ENCODE data around the gene POLR2H. TPM values are rescaled to one million over a fixed set of nuclear protein-coding genes. Genes with fewer than 3 reads are reported as not detected.

POLR2H gene
- total and polyA plus RNA-seq, 2 of the 4 experiments (the other 2 are of a cell fraction): 47.7 to 130 TPM

DNA sequence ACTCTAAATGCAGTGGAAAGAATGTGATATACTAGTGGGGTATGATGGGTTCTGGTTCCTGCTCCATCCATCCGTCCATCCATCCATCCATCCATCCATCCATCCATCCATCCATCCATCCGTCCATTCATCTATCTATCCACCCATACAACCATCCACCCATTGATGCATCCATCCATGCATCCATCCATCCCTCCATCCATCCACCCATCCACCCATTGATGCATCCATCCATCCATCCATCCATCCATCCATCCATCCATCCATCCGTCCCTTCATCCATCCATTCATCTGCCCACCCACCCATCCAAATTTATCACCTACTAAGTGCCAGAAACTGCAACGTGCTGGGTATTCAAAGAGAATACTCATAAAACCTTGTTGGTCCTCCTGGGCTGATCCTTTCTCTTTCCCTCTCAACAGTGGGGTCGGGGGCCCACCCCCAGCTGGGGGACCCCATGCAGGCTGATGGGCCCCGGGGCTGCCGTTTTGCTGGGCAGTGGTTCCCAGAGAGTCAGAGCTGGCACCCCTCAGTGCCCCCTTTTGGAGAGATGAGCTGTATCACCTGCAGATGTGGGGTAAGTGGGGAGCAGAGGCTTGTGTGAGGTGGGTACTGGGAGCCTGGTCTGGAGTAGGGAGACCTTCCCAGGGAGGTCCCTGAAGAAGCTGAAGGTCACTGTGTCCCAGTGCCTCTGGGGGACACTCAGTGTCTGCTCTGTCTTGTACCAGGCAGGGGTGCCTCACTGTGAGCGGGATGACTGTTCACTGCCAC is 26.8 kb downstream of the POLR2H start:
- no peak overlapping the region for H4K91ac ChIP-seq (ENCODE audit: insufficient read depth, low read depth, low read length)
- no TSS peak for BruUV-seq (replicated peaks)
- H3K4me2 ChIP-seq (ENCODE audit: low read depth, low read length): no peak overlapping the region
- H4K5ac ChIP-seq (ENCODE audit: low read depth, low read length): no peak overlapping the region
- H4K20me1 ChIP-seq (ENCODE audit: insufficient read depth, low read length): no peaks in the 10 kb centered on the region
- H3K14ac ChIP-seq (replicated peaks; ENCODE audit: low read depth, low read length): no peak overlapping the region
- ChIA-PET CTCF (no interaction called here), POLR2A (ENCODE audit: unreplicated experiment) (no interaction called here)
- no peaks in the 10 kb centered on the region for H3K36me3 ChIP-seq (ENCODE audit: control insufficient read depth, insufficient read depth, low read length)
- H3K9me3 ChIP-seq (ENCODE audit: control insufficient read depth, insufficient read depth, low read length): no peaks in the 10 kb centered on the region
- WGBS, 2 experiments (ENCODE audit: extremely low coverage in 2 of 2, insufficient read length in 1 of 2): 49% methylated on average over 2 of the region's 8 CpGs; no CpG with 5 or more reads in 1 of the 2 experiments
- dilution Hi-C loops (cut with HindIII; ENCODE audit: low sequenced_read_pairs, unreplicated experiment) (no loop called here), intact Hi-C loops (cut with micrococcal nuclease) (no loop called here), in situ Hi-C loops (cut with MboI; ENCODE audit: low sequenced_read_pairs) (no loop called here)
- H3K9me1 ChIP-seq (ENCODE audit: insufficient read depth, low read length): no peaks in the 10 kb centered on the region
- no peak overlapping the region for H3K4ac ChIP-seq (ENCODE audit: low read depth, low read length)
- no peaks in the 10 kb centered on the region for H3K4me1 ChIP-seq (ENCODE audit: control insufficient read depth, insufficient read depth, low read length)
- no peak overlapping the region for H3K23ac ChIP-seq (ENCODE audit: low read depth, low read length)
- H3K27me3 ChIP-seq (ENCODE audit: control insufficient read depth, insufficient read depth, low read length): peaks cover 68% of the 10 kb centered on the region
- no peak overlapping the region for H2BK15ac ChIP-seq (ENCODE audit: low read depth, low read length)
- H3K18ac ChIP-seq (ENCODE audit: low read depth, low read length): no peak overlapping the region
- H2BK120ac ChIP-seq (ENCODE audit: low read depth, low read length): no peak overlapping the region
- TF ChIP-seq CHD1 (IDR thresholded peaks at IDR 0.05; ENCODE audit: low read depth, low read length) (no peak), MXI1 (IDR thresholded peaks at IDR 0.05; ENCODE audit: borderline replicate concordance, low read depth, low read length) (no peak), NFE2L2 (IDR thresholded peaks at IDR 0.05; ENCODE audit: low read depth, low read length) (no peak), SMC3 (IDR thresholded peaks at IDR 0.05; ENCODE audit: low read depth, low read length) (no peak), FOS (IDR thresholded peaks at IDR 0.05; ENCODE audit: low read depth, low read length) (no peak)
- TF ChIP-seq, protein P1, sequence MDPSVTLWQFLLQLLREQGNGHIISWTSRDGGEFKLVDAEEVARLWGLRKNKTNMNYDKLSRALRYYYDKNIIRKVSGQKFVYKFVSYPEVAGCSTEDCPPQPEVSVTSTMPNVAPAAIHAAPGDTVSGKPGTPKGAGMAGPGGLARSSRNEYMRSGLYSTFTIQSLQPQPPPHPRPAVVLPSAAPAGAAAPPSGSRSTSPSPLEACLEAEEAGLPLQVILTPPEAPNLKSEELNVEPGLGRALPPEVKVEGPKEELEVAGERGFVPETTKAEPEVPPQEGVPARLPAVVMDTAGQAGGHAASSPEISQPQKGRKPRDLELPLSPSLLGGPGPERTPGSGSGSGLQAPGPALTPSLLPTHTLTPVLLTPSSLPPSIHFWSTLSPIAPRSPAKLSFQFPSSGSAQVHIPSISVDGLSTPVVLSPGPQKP (IDR thresholded peaks at IDR 0.05; ENCODE audit: borderline replicate concordance, low read depth, low read length): no peak
- TF ChIP-seq, protein P2, sequence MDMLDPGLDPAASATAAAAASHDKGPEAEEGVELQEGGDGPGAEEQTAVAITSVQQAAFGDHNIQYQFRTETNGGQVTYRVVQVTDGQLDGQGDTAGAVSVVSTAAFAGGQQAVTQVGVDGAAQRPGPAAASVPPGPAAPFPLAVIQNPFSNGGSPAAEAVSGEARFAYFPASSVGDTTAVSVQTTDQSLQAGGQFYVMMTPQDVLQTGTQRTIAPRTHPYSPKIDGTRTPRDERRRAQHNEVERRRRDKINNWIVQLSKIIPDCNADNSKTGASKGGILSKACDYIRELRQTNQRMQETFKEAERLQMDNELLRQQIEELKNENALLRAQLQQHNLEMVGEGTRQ (IDR thresholded peaks at IDR 0.05; ENCODE audit: low read depth, low read length): no peak
- TF ChIP-seq, protein P3, sequence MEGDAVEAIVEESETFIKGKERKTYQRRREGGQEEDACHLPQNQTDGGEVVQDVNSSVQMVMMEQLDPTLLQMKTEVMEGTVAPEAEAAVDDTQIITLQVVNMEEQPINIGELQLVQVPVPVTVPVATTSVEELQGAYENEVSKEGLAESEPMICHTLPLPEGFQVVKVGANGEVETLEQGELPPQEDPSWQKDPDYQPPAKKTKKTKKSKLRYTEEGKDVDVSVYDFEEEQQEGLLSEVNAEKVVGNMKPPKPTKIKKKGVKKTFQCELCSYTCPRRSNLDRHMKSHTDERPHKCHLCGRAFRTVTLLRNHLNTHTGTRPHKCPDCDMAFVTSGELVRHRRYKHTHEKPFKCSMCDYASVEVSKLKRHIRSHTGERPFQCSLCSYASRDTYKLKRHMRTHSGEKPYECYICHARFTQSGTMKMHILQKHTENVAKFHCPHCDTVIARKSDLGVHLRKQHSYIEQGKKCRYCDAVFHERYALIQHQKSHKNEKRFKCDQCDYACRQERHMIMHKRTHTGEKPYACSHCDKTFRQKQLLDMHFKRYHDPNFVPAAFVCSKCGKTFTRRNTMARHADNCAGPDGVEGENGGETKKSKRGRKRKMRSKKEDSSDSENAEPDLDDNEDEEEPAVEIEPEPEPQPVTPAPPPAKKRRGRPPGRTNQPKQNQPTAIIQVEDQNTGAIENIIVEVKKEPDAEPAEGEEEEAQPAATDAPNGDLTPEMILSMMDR (conservative IDR thresholded peaks at IDR 0.05; ENCODE audit: low read depth, low read length): no peak
- no peak overlapping the region for H2AK5ac ChIP-seq (ENCODE audit: low read depth, low read length)
- no peaks in the 10 kb centered on the region for H3K79me1 ChIP-seq (ENCODE audit: low read depth in 1 of 2, low read length in 2 of 2)
- H2BK5ac ChIP-seq (ENCODE audit: low read depth, low read length, poor library complexity, severe bottlenecking): no peak overlapping the region
- H2AFZ ChIP-seq (replicated peaks; ENCODE audit: low read length, poor library complexity): no peak overlapping the region
- no peak overlapping the region for H3K27ac ChIP-seq (ENCODE audit: insufficient read depth, low read length)
- ATAC-seq (ENCODE audit: low read depth): no peak
- H3K4me3 ChIP-seq (ENCODE audit: insufficient read depth, low read depth, low read length): no peak overlapping the region
- H3K9ac ChIP-seq (ENCODE audit: low read depth, low read length): no peak overlapping the region
- H2AK9ac ChIP-seq (replicated peaks; ENCODE audit: low read depth, low read length, poor library complexity): no peak overlapping the region
- H3K56ac ChIP-seq (ENCODE audit: extremely low read depth, insufficient read depth, low read length): no peak overlapping the region
- H4K8ac ChIP-seq (ENCODE audit: low read depth in 2 of 2, low read length in 2 of 2): no peak overlapping the region
- DNase-seq: no peak
- H2BK20ac ChIP-seq (ENCODE audit: low read depth, low read length): no peak overlapping the region

Measured in IMR-90 (cell line).